K562 (cell line): ENCODE results near the gene TMIGD3. TPM values are rescaled to one million over a fixed set of nuclear protein-coding genes. Genes with fewer than 3 reads are reported as not detected.

Experiments
- ARNT ChIP-seq, 2 experiments: fragments of 450-650 bp; IDR thresholded peaks; 2 replicates each; pipeline ENCODE4 v1.6.1; 2016; ENCODE audit warnings: mild to moderate bottlenecking in 1 of 2
- ATF1 ChIP-seq, 2 experiments: fragments of 450-650 bp in 1 of 2; IDR thresholded peaks; 2 replicates each; pipeline ENCODE4 v1.6.1; 2016; ENCODE audit warnings: missing compliant biosample characterization in 1 of 2, missing genetic modification characterization in 1 of 2
- CHCHD3 ChIP-seq: fragments of 250-450 bp; sonication (Bioruptor Pico); IDR thresholded peaks from 2 replicates; pipeline ENCODE4 v2.1.2; 2022; ENCODE audit warnings: mild to moderate bottlenecking
- EGR1 ChIP-seq: fragments of 450-650 bp; conservative IDR thresholded peaks from 2 replicates; pipeline ENCODE4 v1.6.1; 2017; ENCODE audit warnings: mild to moderate bottlenecking
- IRF2 ChIP-seq: sonication (generic); formaldehyde crosslinking; IDR thresholded peaks from 2 replicates; pipeline ENCODE4 v1.8.1; 2022; ENCODE audit warnings: mild to moderate bottlenecking, missing genetic modification reagents
- NCOR1 ChIP-seq: fragments of 450-650 bp; IDR thresholded peaks from 2 replicates; pipeline ENCODE4 v1.6.1; 2016; ENCODE audit warnings: mild to moderate bottlenecking, moderate library complexity
- NFRKB ChIP-seq: fragments of 450-650 bp; IDR thresholded peaks from 2 replicates; pipeline ENCODE4 v1.6.1; 2016; ENCODE audit warnings: low read depth
- POLR3A ChIP-seq: IDR thresholded peaks from 2 replicates; pipeline ENCODE4 v1.6.1; 2011; ENCODE audit warnings: borderline replicate concordance, mild to moderate bottlenecking, moderate library complexity; ENCODE audit not compliant: insufficient read length, insufficient read depth; ENCODE audit errors: extremely low read depth
- SIN3A ChIP-seq, 2 experiments: fragments of 150-350 bp in 1 of 2; IDR thresholded peaks; 2 replicates each; pipeline ENCODE4 v1.6.1; 2011 to 2016; ENCODE audit warnings: borderline replicate concordance in 2 of 2, low read depth in 2 of 2, low read length in 2 of 2, mild to moderate bottlenecking in 2 of 2, moderate library complexity in 2 of 2; ENCODE audit not compliant: control insufficient read depth in 1 of 2
- ZZZ3 ChIP-seq: fragments of 450-650 bp; IDR thresholded peaks from 2 replicates; pipeline ENCODE4 v1.6.1; 2016; ENCODE audit warnings: antibody characterized with exemption, mild to moderate bottlenecking, moderate library complexity
- polyA plus RNA-seq, 8 experiments: library from polyadenylated mRNA; depleted of rRNA in 4 of 8; stranded (reverse) in 5 of 8; unstranded in 3 of 8; fragments of >200 nt; fragmentation: Nextera tagmentation in 2 of 8; fragmentation: Illumina TruSeq in 1 of 8; extraction: Ambion mirVana in 2 of 8; extraction: Trizol in 1 of 8; gene quantifications; 2 replicates each; pipeline versions ENCODE4 v1.2.1 to v1.2.3, GENCODE V29; 2011 to 2014; ENCODE audit warnings: inconsistent platforms in 1 of 8, missing spikeins in 1 of 8
- total RNA-seq, 7 experiments: library from RNA; depleted of rRNA in 6 of 7; stranded (reverse); fragments of >200 nt in 6 of 7; fragmentation: Illumina TruSeq in 2 of 7; extraction: Trizol in 2 of 7; gene quantifications; 2 replicates each; pipeline versions ENCODE4 v1.2.1 to v1.2.3, GENCODE V29; 2011 to 2021; ENCODE audit warnings: low replicate concordance in 1 of 7
- TF ChIP-seq, protein P1 (sequence below): fragments of 250-450 bp; sonication (Bioruptor Pico); IDR thresholded peaks from 2 replicates; pipeline ENCODE4 v1.9.0; 2021; ENCODE audit warnings: mild to moderate bottlenecking, inconsistent platforms
- TF ChIP-seq, protein P2 (sequence below): fragments of 450-650 bp; IDR thresholded peaks from 2 replicates; pipeline ENCODE4 v1.6.1; 2016; ENCODE audit warnings: antibody characterized with exemption
- TF ChIP-seq, protein P3 (sequence below): fragments of 250-450 bp; sonication (Bioruptor Pico); IDR thresholded peaks from 2 replicates; pipeline ENCODE4 v1.5.0; 2020; ENCODE audit warnings: mild to moderate bottlenecking

TMIGD3 gene
- total and polyA plus RNA-seq, 9 of the 15 experiments (the other 6 are each of a cell fraction or from before 2014, with no cell fraction given): 0.11 to 0.13 (median 0.11) TPM; not detected in 6

DNA sequence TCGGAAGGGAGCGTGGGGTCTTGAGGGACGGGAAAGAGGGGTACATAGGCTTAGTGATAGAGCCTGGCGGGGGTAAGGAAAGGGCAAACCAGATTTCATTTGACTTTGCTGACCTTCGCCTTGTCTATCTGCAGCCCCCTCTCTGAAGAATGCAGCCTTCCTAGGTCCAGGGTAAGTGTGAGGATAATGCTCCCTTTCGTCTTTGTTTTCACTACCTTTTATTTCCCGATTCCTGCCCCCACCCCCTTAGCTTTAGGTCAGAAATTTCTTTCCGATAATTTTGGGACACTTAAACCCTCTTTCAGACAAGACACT, 53.8 kb downstream of the TMIGD3 start (continued):
- TF ChIP-seq, protein P1, sequence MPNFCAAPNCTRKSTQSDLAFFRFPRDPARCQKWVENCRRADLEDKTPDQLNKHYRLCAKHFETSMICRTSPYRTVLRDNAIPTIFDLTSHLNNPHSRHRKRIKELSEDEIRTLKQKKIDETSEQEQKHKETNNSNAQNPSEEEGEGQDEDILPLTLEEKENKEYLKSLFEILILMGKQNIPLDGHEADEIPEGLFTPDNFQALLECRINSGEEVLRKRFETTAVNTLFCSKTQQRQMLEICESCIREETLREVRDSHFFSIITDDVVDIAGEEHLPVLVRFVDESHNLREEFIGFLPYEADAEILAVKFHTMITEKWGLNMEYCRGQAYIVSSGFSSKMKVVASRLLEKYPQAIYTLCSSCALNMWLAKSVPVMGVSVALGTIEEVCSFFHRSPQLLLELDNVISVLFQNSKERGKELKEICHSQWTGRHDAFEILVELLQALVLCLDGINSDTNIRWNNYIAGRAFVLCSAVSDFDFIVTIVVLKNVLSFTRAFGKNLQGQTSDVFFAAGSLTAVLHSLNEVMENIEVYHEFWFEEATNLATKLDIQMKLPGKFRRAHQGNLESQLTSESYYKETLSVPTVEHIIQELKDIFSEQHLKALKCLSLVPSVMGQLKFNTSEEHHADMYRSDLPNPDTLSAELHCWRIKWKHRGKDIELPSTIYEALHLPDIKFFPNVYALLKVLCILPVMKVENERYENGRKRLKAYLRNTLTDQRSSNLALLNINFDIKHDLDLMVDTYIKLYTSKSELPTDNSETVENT (CRISPR knock-in tag): peak; percentile 38; the same call in 1 of the 2 replicates
- TF ChIP-seq, protein P2, sequence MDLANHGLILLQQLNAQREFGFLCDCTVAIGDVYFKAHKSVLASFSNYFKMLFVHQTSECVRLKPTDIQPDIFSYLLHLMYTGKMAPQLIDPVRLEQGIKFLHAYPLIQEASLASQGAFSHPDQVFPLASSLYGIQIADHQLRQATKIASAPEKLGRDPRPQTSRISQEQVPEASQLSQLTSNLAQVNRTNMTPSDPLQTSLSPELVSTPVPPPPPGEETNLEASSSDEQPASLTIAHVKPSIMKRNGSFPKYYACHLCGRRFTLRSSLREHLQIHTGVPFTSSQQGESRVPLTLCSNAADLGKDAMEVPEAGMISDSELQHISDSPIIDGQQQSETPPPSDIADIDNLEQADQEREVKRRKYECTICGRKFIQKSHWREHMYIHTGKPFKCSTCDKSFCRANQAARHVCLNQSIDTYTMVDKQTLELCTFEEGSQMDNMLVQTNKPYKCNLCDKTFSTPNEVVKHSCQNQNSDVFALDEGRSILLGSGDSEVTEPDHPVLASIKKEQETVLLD: 0 out of 2 replicates have a peak, but pooled peaks have one; percentile 47
- TF ChIP-seq POLR3A: no peak
- TF ChIP-seq IRF2 (CRISPR knock-in tag): no peak
- TF ChIP-seq CHCHD3 (CRISPR knock-in tag): no peak
- TF ChIP-seq NFRKB: peak; percentile 70; the same call in 1 of the 2 replicates
- TF ChIP-seq NCOR1: no peak
- TF ChIP-seq EGR1: no peak
- TF ChIP-seq, protein P3, sequence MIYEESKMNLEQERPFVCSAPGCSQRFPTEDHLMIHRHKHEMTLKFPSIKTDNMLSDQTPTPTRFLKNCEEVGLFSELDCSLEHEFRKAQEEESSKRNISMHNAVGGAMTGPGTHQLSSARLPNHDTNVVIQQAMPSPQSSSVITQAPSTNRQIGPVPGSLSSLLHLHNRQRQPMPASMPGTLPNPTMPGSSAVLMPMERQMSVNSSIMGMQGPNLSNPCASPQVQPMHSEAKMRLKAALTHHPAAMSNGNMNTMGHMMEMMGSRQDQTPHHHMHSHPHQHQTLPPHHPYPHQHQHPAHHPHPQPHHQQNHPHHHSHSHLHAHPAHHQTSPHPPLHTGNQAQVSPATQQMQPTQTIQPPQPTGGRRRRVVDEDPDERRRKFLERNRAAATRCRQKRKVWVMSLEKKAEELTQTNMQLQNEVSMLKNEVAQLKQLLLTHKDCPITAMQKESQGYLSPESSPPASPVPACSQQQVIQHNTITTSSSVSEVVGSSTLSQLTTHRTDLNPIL (CRISPR knock-in tag): no peak
- TF ChIP-seq SIN3A (IDR thresholded peaks at IDR 0.05; ENCODE audit: borderline replicate concordance in 2 of 2, control insufficient read depth in 1 of 2, low read depth in 2 of 2, low read length in 2 of 2): 0 out of 4 replicates have a peak, but pooled peaks of 1 of the 2 experiments have one; percentile 42
- no peak for TF ChIP-seq ATF1 (CRISPR knock-in tag; IDR thresholded peaks at IDR 0.05)
- peak; percentile 38; the same call in 1 of the 2 replicates for TF ChIP-seq ATF1 (tag; IDR thresholded peaks at IDR 0.05)
- no peak; a peak in 1 of 4 replicates for TF ChIP-seq ARNT (IDR thresholded peaks at IDR 0.05)
- no peak for TF ChIP-seq ZZZ3
